22Rv1 (cell line): ENCODE measurements around the gene KRTAP4-11.

Source experiments
- H3K27ac ChIP-seq: fragments of 450-650 bp; 2 replicates; pipeline ENCODE4 v1.5.1; 2017
- CTCF ChIP-seq: fragments of 450-650 bp; IDR thresholded peaks from 2 replicates; pipeline ENCODE4 v1.5.1; 2017; ENCODE audit warnings: mild to moderate bottlenecking
- ZFX ChIP-seq: fragments of 450-650 bp; IDR thresholded peaks from 2 replicates; pipeline ENCODE4 v1.6.1; 2017; ENCODE audit warnings: antibody characterized with exemption, borderline replicate concordance

KRTAP4-11 gene

GRCh38 chr17:41076788-41077187, 41.4 kb downstream of the KRTAP4-11 start:
- no peak for TF ChIP-seq CTCF
- no peak for TF ChIP-seq ZFX
- H3K27ac ChIP-seq: no peak overlapping the region

GRCh38 chr17:41073676-41074075, 44.5 kb downstream of the KRTAP4-11 start:
- H3K27ac ChIP-seq: no peak overlapping the region
- TF ChIP-seq CTCF (no peak), ZFX (no peak)

- TF ChIP-seq CTCF (no peak), ZFX (no peak)
- H3K27ac ChIP-seq: no peak overlapping the region
Measured at GRCh38 chr17:41071606-41072360, 46.4 kb downstream of the KRTAP4-11 start.

GRCh38 chr17:41069031-41069430, 49.1 kb downstream of the KRTAP4-11 start:
- no peak overlapping the region for H3K27ac ChIP-seq
- TF ChIP-seq ZFX: no peak
- TF ChIP-seq CTCF: no peak

- no peak for TF ChIP-seq ZFX
- no peak for TF ChIP-seq CTCF
- H3K27ac ChIP-seq: no peak overlapping the region
Measured at GRCh38 chr17:41067281-41067680, 50.9 kb downstream of the KRTAP4-11 start.
